ENCODE measurements around the gene MCC.

Gene MCC

DNA sequence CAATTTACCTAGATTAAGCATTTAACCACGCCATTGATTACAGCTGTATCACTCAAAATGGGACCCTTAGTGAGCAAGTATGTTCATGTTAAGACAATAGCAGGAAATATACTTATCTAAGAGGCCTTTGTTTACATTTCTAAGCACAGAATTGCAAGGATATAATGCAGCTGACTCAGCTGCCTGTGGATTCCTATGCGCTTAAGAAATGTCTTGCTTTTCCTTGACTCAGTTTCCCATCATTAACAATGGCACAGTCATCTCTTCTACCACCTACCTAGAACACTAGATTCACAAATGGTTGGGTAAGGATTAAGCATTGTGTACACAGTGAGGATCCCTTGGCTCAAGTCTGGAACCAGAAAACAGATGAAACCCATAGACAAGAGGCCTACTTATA, 217.2 kb downstream of the MCC start:
- no peak for DNase-seq (ENCODE audit: low read depth)

- no peak for DNase-seq (ENCODE audit: low read depth)
Measured at GRCh38 chr5:113270086-113270485, 218.2 kb downstream of the MCC start.

- no peak for DNase-seq (ENCODE audit: low read depth)
Measured at GRCh38 chr5:113269023-113269997, 218.9 kb downstream of the MCC start.

- no peak for DNase-seq (ENCODE audit: low read depth)
Measured at GRCh38 chr5:113268232-113268631, 220.0 kb downstream of the MCC start.

- no peak for DNase-seq (ENCODE audit: low read depth)
Measured at GRCh38 chr5:113267361-113267900, 220.8 kb downstream of the MCC start.

DNA sequence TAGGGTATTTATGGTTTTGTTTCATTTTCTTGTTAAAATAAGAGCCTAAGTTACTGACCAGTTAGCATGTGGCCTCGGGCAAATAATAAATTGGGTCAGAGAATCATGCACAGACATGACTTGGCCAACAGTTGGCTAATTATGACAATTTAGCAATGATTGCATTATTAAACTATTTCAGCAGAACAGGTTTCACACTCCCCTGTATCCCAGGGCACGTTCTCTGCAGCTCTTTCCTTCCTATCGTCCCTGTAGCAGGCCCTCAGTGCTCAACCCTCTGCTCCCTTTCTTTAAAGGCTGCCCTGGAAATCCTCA, 221.4 kb downstream of the MCC start:
- DNase-seq (ENCODE audit: low read depth) = no peak

- DNase-seq (ENCODE audit: low read depth) = no peak
Measured at GRCh38 chr5:113266227-113266912, 221.9 kb downstream of the MCC start.

DNA sequence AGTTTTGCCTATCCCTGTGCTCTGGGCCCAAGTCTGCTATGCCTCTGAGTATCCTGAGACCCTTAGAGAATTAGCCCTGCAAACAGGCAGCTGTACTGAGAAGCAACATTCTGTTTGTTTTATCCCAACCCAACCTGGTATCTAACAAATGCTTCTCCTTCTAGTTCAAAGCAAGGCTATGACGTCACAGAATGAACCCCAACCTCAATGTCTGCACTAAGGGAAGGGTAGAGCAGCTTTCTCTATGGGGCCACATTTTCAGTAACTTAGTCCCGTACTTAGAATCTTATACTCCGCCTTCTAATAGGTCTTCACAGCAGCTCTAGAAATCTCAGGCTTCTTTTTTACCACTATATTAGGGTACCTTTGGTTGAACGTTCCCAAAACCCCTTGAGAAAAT, 223.1 kb downstream of the MCC start:
- DNase-seq (ENCODE audit: low read depth) = no peak

DNA sequence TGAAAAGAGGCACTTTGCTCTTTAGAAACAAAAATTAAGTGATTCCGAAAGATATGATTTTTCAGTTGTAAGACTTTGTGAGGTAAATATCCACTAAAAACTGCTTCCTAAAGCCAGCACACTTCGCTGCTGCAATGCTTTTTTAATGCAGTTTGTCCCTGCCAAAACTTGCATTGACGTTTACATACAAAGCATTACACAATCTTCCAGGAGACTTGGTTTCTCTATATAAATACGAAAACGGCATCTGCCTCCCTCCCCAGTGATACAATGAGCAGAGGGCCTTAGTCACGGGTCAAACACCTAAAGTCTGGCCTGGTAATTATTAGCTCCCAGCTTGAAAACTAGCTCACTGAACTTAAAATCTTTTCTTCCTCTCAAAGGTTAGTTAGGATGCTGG, 224.2 kb downstream of the MCC start:
- no peak for DNase-seq (ENCODE audit: low read depth)

GRCh38 chr5:113263545-113263944, 224.7 kb downstream of the MCC start:
- no peak for DNase-seq (ENCODE audit: low read depth)

- no peak for DNase-seq (ENCODE audit: low read depth)
Measured at GRCh38 chr5:113262674-113263073, 225.6 kb downstream of the MCC start.

DNA sequence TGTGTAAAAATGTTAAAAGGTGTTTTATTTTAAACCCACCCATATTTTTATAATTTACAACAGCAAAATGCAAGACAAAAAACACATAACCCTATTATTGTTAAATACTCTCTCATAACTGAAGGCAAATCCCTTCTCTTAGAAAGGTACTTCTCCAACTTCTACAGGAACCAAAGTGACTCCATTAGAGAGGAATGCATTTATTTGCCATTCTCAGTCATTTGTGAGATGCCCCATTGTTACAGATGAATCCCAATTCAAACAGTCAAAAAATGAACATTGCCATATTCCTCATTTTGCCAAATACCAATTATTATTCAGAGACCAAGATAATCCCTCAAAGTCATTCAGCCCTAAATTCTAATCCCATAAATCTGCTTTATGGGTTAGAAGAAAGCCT, 229.2 kb downstream of the MCC start:
- no peak for DNase-seq (ENCODE audit: low read depth)

DNA sequence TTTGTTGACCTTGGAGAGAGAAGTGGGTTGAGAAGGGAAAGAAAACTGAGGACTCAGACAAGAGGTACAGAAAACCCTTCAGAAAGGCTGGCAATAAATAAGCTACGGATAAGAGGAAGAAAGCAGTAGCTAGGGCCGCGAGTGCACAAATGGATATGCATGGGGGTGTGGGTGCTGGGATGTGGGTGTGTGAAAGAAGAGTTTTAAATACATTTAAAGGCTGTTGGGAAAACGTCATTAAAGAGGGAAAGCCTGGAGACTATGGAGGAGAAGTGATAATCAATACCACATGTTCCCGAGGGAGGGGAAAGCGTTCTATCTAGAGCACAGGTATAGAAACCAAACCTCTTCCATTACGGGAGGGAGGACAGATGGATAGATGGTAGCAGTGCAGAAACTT, 230.7 kb downstream of the MCC start:
- DNase-seq (ENCODE audit: low read depth) = no peak

DNA sequence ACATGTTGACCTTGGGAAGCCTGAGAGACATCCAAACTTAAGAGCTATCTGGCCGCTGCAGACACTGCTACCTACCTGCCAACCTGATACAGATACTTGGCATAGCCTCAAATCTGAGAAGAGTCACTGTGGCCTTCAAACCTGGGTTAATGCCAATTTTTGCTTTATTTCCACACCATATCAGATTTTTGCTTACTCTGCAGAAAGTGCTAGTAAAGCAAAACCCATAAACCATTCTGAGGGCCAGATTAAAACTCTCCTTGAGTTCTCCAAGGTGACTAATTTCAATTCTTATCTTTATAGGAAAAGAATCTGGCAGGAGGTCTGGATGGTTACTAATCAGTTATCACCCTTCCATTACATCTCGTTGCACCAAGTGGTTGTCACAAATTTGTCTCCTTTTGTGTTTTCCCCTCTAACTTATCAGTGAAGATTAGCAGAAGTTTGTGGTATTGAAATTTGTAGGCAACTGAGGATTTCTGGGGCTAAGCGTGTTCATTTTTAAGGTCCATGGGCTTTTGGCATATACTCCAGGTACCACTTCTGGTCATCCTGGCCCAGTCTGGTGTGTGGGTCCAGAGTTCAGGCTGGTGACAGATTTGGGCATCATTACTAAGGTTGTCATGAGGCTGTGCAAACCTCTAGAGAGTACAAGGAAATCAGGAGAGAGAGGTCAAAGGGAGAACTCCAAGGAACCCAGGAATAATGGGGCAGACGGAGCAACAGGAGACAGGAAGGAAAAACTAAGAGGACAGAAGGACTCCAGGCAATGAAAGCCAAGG, 231.4 kb downstream of the MCC start:
- no peak for DNase-seq (ENCODE audit: low read depth)

- no peak for DNase-seq (ENCODE audit: low read depth)
Measured at GRCh38 chr5:113255579-113256386, 232.5 kb downstream of the MCC start.

DNA sequence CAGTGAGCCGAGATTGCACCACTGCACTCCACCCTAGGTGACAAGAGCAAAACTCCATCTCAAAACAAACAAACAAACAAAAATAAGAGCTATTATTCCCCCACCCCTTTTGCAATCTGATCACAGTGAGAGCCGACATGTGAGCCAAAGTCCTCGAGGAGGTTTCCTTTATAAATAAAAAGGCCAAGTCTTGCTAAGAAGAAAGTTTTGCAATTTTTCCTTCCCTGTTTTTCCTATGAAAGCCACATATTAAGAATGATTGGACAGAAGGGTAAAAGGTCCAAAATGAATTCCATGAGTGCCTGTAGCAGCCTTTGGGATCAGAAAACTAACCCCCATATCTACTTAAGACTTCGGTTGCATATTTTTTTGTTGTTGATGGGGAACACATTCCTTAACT, 233.1 kb downstream of the MCC start:
- DNase-seq (ENCODE audit: low read depth) = no peak

- DNase-seq (ENCODE audit: low read depth) = no peak
Measured at GRCh38 chr5:113253037-113253436, 235.2 kb downstream of the MCC start.

DNA sequence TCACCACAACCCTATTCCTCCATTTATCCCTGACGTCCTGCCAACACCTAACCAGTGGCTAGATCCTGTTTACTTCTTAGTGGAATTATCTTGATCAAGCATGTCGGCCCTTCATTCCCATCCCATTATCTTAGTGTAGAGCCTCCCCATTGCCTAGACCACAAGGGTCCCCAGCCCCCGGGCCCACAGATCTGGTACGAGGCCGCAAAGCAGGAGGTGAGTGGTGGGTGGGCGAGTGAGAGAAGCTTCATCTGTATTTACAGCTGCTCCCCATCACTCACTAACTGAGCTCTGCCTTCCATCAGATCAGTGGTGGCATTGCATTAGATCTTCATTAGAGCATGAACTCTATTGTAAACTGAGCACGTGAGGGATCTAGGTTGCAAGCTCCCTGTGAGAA, 236.2 kb downstream of the MCC start:
- no peak for DNase-seq (ENCODE audit: low read depth)

DNA sequence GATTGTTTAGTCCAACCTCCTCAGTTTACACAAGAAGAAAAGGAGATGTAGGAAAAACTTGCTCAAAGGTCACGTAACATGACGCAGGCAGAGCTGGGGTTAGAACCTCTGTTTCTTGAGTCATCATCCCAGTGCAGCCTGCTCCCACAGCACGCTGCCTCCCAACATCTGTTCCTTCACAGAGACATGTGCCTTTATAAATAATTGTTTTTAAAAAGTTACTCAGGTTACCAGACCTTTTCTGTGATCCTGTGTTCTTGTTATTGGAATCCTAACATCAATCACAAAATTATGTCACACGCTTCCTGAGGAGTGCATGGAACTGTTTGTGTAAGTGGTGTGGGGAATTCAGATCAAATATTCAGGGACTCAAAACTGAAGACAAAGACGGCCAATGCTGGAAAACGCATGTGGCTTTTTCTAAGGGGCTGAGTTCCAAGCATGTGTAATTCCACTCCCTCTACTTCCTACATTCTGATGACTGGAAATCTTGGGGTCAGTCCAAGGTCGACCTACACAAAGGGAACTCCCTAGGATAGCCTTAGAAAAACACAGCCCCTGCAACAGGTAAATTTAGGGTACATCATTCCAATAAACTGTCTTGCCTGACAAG, 237.8 kb downstream of the MCC start:
- DNase-seq (ENCODE audit: low read depth) = no peak

DNA sequence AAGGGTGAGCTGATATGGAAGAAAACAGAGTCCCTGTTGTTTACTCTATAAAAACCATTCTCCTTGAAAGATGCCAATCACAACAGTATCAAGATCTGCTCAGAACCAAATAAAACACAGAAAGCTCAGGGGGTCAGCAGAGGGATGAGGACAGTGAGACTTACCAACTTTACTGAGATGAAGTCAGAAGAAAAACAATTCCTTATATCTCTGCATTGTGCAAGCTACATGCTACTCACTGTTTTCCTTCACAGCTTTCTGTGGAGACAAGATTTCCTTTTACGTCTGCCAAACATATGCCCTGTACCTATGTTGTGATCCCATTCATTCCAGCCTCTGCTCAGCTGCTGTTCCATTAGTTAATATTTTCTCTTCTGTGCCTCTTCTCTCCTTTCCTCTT, 239.0 kb downstream of the MCC start:
- DNase-seq (ENCODE audit: low read depth) = no peak

GRCh38 chr5:113246361-113246870, 241.8 kb downstream of the MCC start:
- no peak for DNase-seq (ENCODE audit: low read depth)
